GM06990 (cell line): ENCODE results near the gene METRNL.

Source experiments
- DNase-seq: peaks from one replicate; pipeline ENCODE4 v3.0.0-alpha.2; 2011; ENCODE audit not compliant: insufficient read length; ENCODE audit errors: extremely low read depth
- H3K27me3 ChIP-seq: replicated peaks from 2 replicates; pipeline ENCODE4 v1.6.0; 2011; ENCODE audit warnings: low read length; ENCODE audit not compliant: control insufficient read depth, insufficient read depth
- H3K36me3 ChIP-seq: 2 replicates; pipeline ENCODE4 v1.5.1; 2011; ENCODE audit warnings: low read length; ENCODE audit not compliant: control insufficient read depth, insufficient read depth
- H3K4me3 ChIP-seq: replicated peaks from 2 replicates; pipeline ENCODE4 v1.5.1; 2011; ENCODE audit warnings: low read depth, mild to moderate bottlenecking, control low read depth, low read length
- TF ChIP-seq, protein P1 (sequence below): IDR thresholded peaks from 2 replicates; pipeline ENCODE4 v1.5.1; 2011; ENCODE audit warnings: low read length, control low read depth, mild to moderate bottlenecking, inconsistent platforms; ENCODE audit not compliant: insufficient read depth, poor library complexity, severe bottlenecking

Gene METRNL

DNA sequence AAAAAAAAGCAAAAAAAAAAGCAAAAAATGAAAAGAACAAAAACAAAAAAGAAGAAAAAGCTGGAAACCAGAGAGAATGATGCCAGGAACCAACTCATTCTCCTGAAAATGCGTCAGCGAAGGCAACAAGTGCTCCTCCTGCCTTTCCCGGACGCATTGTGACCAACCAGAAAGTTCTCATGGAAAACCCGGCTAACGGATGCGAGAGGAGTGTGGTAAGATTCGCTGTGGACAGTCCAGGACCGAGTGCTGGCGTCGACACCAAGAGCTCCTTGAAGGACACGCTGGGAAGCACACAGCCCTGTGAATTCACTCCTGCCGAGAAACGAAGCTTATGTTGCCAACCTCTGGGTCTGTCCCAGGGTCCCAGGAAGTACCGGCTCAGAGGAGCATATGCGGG lies 43.4 kb downstream of the METRNL start:
- Histone ChIP-seq H3K27me3 (peaks cover 3% of the 10 kb centered on the region), H3K36me3 (no peaks in the 10 kb centered on the region), H3K4me3 (no peak overlapping the region)
- TF ChIP-seq, protein P1, sequence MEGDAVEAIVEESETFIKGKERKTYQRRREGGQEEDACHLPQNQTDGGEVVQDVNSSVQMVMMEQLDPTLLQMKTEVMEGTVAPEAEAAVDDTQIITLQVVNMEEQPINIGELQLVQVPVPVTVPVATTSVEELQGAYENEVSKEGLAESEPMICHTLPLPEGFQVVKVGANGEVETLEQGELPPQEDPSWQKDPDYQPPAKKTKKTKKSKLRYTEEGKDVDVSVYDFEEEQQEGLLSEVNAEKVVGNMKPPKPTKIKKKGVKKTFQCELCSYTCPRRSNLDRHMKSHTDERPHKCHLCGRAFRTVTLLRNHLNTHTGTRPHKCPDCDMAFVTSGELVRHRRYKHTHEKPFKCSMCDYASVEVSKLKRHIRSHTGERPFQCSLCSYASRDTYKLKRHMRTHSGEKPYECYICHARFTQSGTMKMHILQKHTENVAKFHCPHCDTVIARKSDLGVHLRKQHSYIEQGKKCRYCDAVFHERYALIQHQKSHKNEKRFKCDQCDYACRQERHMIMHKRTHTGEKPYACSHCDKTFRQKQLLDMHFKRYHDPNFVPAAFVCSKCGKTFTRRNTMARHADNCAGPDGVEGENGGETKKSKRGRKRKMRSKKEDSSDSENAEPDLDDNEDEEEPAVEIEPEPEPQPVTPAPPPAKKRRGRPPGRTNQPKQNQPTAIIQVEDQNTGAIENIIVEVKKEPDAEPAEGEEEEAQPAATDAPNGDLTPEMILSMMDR, result no peak
- DNase-seq, result no peak

DNA sequence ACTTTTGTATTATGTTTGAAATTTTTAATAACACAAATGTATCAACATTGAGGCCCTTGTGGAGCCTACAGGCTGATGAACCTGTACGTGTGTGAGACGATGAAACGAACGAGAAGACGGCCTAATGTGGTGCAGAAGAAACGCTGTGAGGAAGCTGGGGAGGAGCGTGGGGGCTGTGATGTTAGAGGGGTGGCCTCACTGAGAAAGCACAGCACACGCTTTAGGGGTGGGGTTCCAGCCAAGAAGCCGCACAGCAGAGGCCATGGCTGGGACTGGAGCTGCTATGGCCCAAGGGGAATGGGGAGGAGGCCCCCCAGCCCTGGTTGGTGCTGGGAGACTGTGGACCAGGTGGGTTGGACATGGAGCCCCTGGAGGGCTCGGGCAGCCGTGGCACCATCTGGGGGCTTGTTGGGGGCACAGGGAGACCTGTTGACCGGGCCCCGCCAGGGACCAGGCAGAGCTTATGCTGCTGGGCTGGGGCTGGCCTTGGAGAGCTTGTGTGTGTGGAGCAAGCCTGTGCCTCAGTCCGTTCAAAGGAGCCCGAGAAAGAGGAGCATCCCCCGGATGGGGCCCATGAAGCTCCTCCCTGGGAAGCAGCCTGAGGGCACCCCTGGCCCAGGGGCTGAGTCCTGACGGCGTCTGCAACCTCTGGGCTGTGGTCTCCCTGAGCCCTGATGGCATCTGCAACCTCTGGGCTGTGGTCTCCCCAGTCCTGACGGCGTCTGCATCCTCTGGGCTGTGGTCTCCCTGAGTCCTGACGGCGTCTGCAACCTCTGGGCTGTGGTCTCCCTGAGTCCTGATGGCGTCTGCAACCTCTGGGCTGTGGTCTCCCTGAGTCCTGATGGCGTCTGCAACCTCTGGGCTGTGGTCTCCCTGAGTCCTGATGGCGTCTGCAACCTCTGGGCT lies 44.7 kb downstream of the METRNL start:
- DNase-seq, result no peak
- Histone ChIP-seq H3K36me3 (no peaks in the 10 kb centered on the region), H3K4me3 (no peak overlapping the region), H3K27me3 (peaks cover 1% of the 10 kb centered on the region)
- TF ChIP-seq, protein P1, result no peak

DNA sequence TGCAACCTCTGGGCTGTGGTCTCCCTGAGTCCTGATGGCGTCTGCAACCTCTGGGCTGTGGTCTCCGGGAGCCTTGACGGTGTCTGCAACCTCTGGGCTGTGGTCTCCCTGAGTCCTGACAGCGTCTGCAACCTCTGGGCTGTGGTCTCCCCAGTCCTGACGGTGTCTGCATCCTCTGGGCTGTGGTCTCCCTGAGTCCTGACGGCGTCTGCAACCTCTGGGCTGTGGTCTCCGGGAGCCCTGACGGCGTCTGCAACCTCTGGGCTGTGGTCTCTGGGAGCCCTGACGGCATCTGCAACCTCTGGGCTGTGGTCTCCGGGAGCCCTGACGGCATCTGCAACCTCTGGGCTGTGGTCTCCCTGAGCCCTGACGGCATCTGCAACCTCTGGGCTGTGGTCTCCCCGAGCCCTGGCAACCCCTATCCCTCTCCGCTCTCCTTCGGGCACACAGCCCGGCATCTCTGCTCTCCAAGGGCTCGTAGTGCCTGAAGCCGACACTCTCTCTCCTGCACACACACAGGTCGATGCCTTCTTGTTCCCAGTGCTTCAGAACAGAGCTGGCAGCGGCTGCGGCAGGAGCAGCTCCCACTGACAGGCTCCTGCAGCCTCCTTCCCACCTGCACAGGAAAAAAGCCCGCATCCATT lies 45.6 kb downstream of the METRNL start:
- DNase-seq, result no peak
- TF ChIP-seq, protein P1, result no peak
- no peak overlapping the region for H3K4me3 ChIP-seq
- H3K36me3 ChIP-seq, result no peaks in the 10 kb centered on the region
- peaks cover 1% of the 10 kb centered on the region for H3K27me3 ChIP-seq

DNA sequence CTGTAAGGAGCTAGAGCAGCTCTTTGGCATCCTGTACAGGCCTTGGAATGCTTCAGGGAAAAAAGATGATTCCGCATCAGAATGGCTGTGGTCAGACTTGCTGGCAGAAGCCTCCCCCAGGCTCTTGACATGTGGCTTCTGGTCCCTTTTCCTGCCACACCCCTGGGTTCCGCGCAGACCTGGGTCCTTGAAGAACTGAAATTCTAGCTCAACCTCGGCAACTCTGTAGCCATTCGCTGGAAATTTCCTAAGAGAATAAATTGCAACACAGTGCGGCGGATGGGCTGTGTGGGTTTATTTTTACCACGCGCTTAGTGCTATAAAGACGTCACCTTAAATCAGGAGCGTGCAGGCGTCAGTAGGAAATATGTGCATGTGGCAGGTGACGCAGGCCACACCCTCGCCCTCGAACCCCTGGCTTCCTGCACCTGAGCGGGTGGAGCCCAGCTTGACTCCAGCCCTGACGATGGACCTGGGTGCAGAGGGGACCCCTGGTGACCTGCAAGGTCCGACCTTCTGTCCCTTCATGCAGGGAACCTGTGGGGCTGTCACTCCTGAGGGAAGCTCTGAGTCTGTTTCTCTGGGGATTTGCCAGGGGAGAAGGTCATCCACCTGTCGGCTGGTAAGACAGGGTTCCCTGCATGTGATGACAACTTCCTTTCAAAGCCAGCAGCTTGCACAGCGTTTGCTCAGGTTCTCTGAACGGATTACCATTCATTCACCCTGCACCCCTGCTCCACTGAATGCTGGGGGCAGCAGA lies 46.3 kb downstream of the METRNL start:
- TF ChIP-seq, protein P1, result no peak
- H3K27me3 ChIP-seq, result peaks cover 1% of the 10 kb centered on the region
- H3K36me3 ChIP-seq, result no peaks in the 10 kb centered on the region
- no peak overlapping the region for H3K4me3 ChIP-seq
- DNase-seq, result no peak

DNA sequence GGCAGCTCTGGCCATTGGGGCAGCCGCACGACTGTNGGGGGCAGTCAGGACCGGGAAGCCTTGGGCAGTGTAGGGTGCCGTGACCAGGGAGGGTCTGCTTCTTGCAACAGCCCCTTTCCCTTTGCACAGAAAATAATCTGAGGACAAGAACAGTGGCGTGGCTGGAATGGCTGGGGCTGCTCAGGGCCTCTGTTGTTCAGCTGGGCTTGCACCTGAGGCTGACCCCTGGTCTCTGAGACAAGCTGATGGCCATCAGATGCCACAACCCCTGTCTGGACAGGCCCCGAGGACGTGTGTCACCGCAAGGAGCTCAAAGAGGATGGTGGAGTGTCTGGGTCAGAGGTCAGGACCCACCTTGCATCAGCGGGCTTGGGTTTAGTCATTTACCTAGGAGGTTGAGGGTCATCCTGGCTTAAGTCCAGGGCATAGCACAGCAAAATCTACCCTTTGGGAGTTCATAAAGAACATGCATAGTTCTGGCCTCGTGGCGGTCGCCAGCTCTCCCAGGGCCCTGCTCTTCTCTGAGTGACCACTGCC lies 46.9 kb downstream of the METRNL start:
- Histone ChIP-seq H3K4me3 (no peak overlapping the region), H3K36me3 (no peaks in the 10 kb centered on the region), H3K27me3 (peaks cover 1% of the 10 kb centered on the region)
- TF ChIP-seq, protein P1, result no peak
- DNase-seq, result no peak
